Common myeloid progenitor, CD34-positive (primary cell): Measurements from ENCODE around the gene CEP89.

Experiments
- CTCF ChIA-PET: fragments of 350-600 bp; sonication (Branson Sonifier 250); formaldehyde crosslinking; loops from one replicate; lab custom pipeline; 2021; ENCODE audit warnings: antibody characterized with exemption; lab: Charles Lee
- POLR2A ChIA-PET: fragments of 350-600 bp; sonication (Branson Sonifier 250); formaldehyde crosslinking; loops from one replicate; lab custom pipeline; 2021; ENCODE audit warnings: antibody characterized with exemption; lab: Charles Lee
- DNase-seq, 3 donors: peaks; one replicate each; pipeline versions ENCODE4 v3.0.0 to v3.0.0-alpha.2; 2013
- H3K27ac ChIP-seq, 2 experiments: 1 replicate in 1 of 2; 2 replicates in 1 of 2; pipeline ENCODE4 v1.7.0; 2013; ENCODE audit warnings: inconsistent platforms in 2 of 2, low read length in 2 of 2, mild to moderate bottlenecking in 2 of 2, low read depth in 1 of 2, moderate library complexity in 1 of 2; ENCODE audit not compliant: severe bottlenecking in 2 of 2, insufficient read depth in 1 of 2, poor library complexity in 1 of 2
- H3K27me3 ChIP-seq, 5 experiments: replicated peaks in 2 of 5; 1 replicate in 3 of 5; 2 replicates in 2 of 5; pipeline versions ENCODE4 v1.6.1 to v1.7.0; 2013; ENCODE audit warnings: low read length in 4 of 5, mild to moderate bottlenecking in 2 of 5, moderate library complexity in 2 of 5, inconsistent platforms in 1 of 5; ENCODE audit not compliant: insufficient read depth in 5 of 5, control insufficient read depth in 4 of 5
- H3K36me3 ChIP-seq, 4 experiments: 1 replicate in 2 of 4; 2 replicates in 2 of 4; pipeline versions ENCODE4 v1.6.1 to v1.7.0; 2013; ENCODE audit warnings: low read length in 3 of 4, control low read depth in 1 of 4, mild to moderate bottlenecking in 1 of 4; ENCODE audit not compliant: control insufficient read depth in 4 of 4, insufficient read depth in 4 of 4
- H3K4me1 ChIP-seq, 4 experiments: 1 replicate in 3 of 4; 2 replicates in 1 of 4; pipeline versions ENCODE4 v1.6.1 to v1.7.1; 2013; ENCODE audit warnings: low read length in 3 of 4, mild to moderate bottlenecking in 3 of 4, control low read depth in 1 of 4, inconsistent platforms in 1 of 4, moderate library complexity in 1 of 4; ENCODE audit not compliant: control insufficient read depth in 4 of 4, insufficient read depth in 4 of 4; ENCODE audit errors: control extremely low read depth in 1 of 4
- H3K4me3 ChIP-seq, 7 experiments: 1 replicate in 4 of 7; 2 replicates in 3 of 7; pipeline versions ENCODE4 v1.5.1 to v1.7.0; 2013; ENCODE audit warnings: mild to moderate bottlenecking in 7 of 7, low read length in 6 of 7, moderate library complexity in 6 of 7, inconsistent platforms in 2 of 7, low read depth in 2 of 7, control low read depth in 1 of 7; ENCODE audit not compliant: insufficient read depth in 4 of 7, control insufficient read depth in 1 of 7; ENCODE audit errors: extremely low read depth in 1 of 7
- H3K9me3 ChIP-seq, 5 experiments: 1 replicate in 4 of 5; 2 replicates in 1 of 5; pipeline versions ENCODE4 v1.6.1 to v1.7.1; 2013; ENCODE audit warnings: low read length in 4 of 5, mild to moderate bottlenecking in 2 of 5, inconsistent platforms in 1 of 5, low read depth in 1 of 5, moderate library complexity in 1 of 5; ENCODE audit not compliant: control insufficient read depth in 4 of 5, insufficient read depth in 2 of 5; ENCODE audit errors: control extremely low read depth in 1 of 5
- WGBS: methylation state at CpG from one replicate; pipeline ENCODE4 v1.1.5; 2013; ENCODE audit not compliant: insufficient coverage; 5-methylcytosine and 5-hydroxymethylcytosine counted together

CEP89 gene

GRCh38 chr19:32901504-32902161 is 70.1 kb downstream of the CEP89 start:
- Histone ChIP-seq H3K27ac (no peak overlapping the region), H3K36me3 (peaks cover 0 to 32% (median 11%) of the 10 kb centered on the region in 4 experiments), H3K4me3 (no peak overlapping the region), H3K4me1 (no peaks in the 10 kb centered on the region), H3K27me3 (no peaks in the 10 kb centered on the region), H3K9me3 (peaks cover 0 to 10% (median 4%) of the 10 kb centered on the region in 5 experiments)
- DNase-seq, result no peak
- POLR2A ChIA-PET, result no interaction called here
- CTCF ChIA-PET, result interaction anchor here (1.4 kb wide), 1 partner anchor 36 kb away, joined by 3 read pairs; no protein-coding TSS in a partner anchor
- WGBS, result 100% methylated on average over 4 of the region's 5 CpGs

- no CpG with 5 or more reads among the region's 1 CpG for WGBS
- CTCF ChIA-PET, result no interaction called here
- Histone ChIP-seq H3K36me3 (peaks cover 0 to 47% (median 13%) of the 10 kb centered on the region in 4 experiments), H3K9me3 (peaks cover 0 to 37% (median 2%) of the 10 kb centered on the region in 5 experiments), H3K4me3 (no peak overlapping the region), H3K27ac (no peak overlapping the region), H3K4me1 (no peaks in the 10 kb centered on the region), H3K27me3 (no peaks in the 10 kb centered on the region)
- POLR2A ChIA-PET, result no interaction called here
- DNase-seq, result no peak
These were observed 75.1 kb downstream of the CEP89 start for GRCh38 chr19:32896516-32897214.

GRCh38 chr19:32895384-32895783 is 76.4 kb downstream of the CEP89 start:
- H3K4me3 ChIP-seq, result no peak overlapping the region
- peaks cover 1 to 49% (median 7%) of the 10 kb centered on the region in 5 experiments for H3K9me3 ChIP-seq
- no peak for DNase-seq
- H3K27me3 ChIP-seq, result no peaks in the 10 kb centered on the region
- no peaks in the 10 kb centered on the region for H3K4me1 ChIP-seq
- CTCF ChIA-PET, result no interaction called here
- H3K27ac ChIP-seq, result no peak overlapping the region
- POLR2A ChIA-PET, result no interaction called here
- H3K36me3 ChIP-seq, result peaks cover 0 to 56% (median 13%) of the 10 kb centered on the region in 4 experiments
- 100% methylated on average over 1 of the region's 3 CpGs for WGBS

GRCh38 chr19:32891609-32892008 is 80.1 kb downstream of the CEP89 start:
- ChIA-PET CTCF (no interaction called here), POLR2A (no interaction called here)
- peak in 1 of 3 donors; percentile 1 for DNase-seq
- peaks cover 1 to 51% (median 7%) of the 10 kb centered on the region in 5 experiments for H3K9me3 ChIP-seq
- H3K36me3 ChIP-seq, result peaks cover 0 to 52% (median 8%) of the 10 kb centered on the region in 4 experiments
- H3K27ac ChIP-seq, result no peak overlapping the region
- no peaks in the 10 kb centered on the region for H3K4me1 ChIP-seq
- WGBS, result 100% methylated on average over 1 of the region's 2 CpGs
- H3K27me3 ChIP-seq, result no peaks in the 10 kb centered on the region
- no peak overlapping the region for H3K4me3 ChIP-seq

GRCh38 chr19:32890841-32891240 is 80.9 kb downstream of the CEP89 start:
- Histone ChIP-seq H3K4me1 (no peaks in the 10 kb centered on the region), H3K4me3 (no peak overlapping the region), H3K27me3 (no peaks in the 10 kb centered on the region), H3K9me3 (peaks cover 1 to 47% (median 7%) of the 10 kb centered on the region in 5 experiments), H3K36me3 (peaks cover 0 to 52% (median 8%) of the 10 kb centered on the region in 4 experiments), H3K27ac (no peak overlapping the region)
- ChIA-PET POLR2A (no interaction called here), CTCF (no interaction called here)
- WGBS, result 95% methylated on average over 8 of the region's 10 CpGs
- DNase-seq, result no peak

GRCh38 chr19:32890326-32890725 is 81.4 kb downstream of the CEP89 start:
- 97% methylated on average over 13 of the region's 13 CpGs for WGBS

More at GRCh38 chr19:32890326-32890725, 81.4 kb downstream of the CEP89 start:
- H3K4me3 ChIP-seq, result no peak overlapping the region
- no peaks in the 10 kb centered on the region for H3K27me3 ChIP-seq
- no peaks in the 10 kb centered on the region for H3K4me1 ChIP-seq
- DNase-seq, result no peak
- no peak overlapping the region for H3K27ac ChIP-seq
- H3K36me3 ChIP-seq, result peaks cover 0 to 50% (median 8%) of the 10 kb centered on the region in 4 experiments
- ChIA-PET CTCF (no interaction called here), POLR2A (no interaction called here)
- peaks cover 1 to 45% (median 7%) of the 10 kb centered on the region in 5 experiments for H3K9me3 ChIP-seq
